GM19035 (cell line): ENCODE results near the gene LY6G6C.
"Not testable (repeated sequence)": the region's sequence is repeated elsewhere in the genome, so short reads cannot be mapped to it uniquely, and the experiment has no call there.

Experiments used
- ATAC-seq: cut with Tn5 transposase; IDR thresholded peaks from one replicate; pipeline ENCODE4 v1.9.1; 2021; ENCODE audit not compliant: unreplicated experiment

Gene LY6G6C

GRCh38 chr6:31709157-31709556 lies 12.4 kb downstream of the LY6G6C start:
- ATAC-seq = not testable (repeated sequence)

GRCh38 chr6:31708224-31708623 lies 13.3 kb downstream of the LY6G6C start:
- no peak for ATAC-seq

- no peak for ATAC-seq
Observed at GRCh38 chr6:31707701-31708100, 13.8 kb downstream of the LY6G6C start.

GRCh38 chr6:31706599-31706998 lies 14.9 kb downstream of the LY6G6C start, which contains the start of gene LY6G6F:
Gene LY6G6F (plus strand): TSS chr6:31706866. CDS start chr6:31706907, 41 bp downstream.
- ATAC-seq = no peak

GRCh38 chr6:31705931-31706330 lies 15.6 kb downstream of the LY6G6C start:
- no peak for ATAC-seq

- peak; percentile 88 for ATAC-seq
Observed at GRCh38 chr6:31702819-31703716, 18.5 kb downstream of the LY6G6C start, which contains the start of gene ABHD16A. Gene ABHD16A (minus strand): TSS chr6:31703324. CDS start chr6:31703281, 43 bp downstream.

GRCh38 chr6:31702405-31702818 lies 19.1 kb downstream of the LY6G6C start:
- ATAC-seq = no peak

GRCh38 chr6:31701666-31702404 lies 19.7 kb downstream of the LY6G6C start:
- ATAC-seq = no peak

GRCh38 chr6:31700740-31701401 lies 20.7 kb downstream of the LY6G6C start:
- ATAC-seq = no peak

GRCh38 chr6:31697555-31697954 lies 24.0 kb downstream of the LY6G6C start:
- no peak for ATAC-seq

- ATAC-seq = no peak
Observed at GRCh38 chr6:31693535-31693934, 28.0 kb downstream of the LY6G6C start.

GRCh38 chr6:31692886-31693285 lies 28.7 kb downstream of the LY6G6C start:
- ATAC-seq = no peak

GRCh38 chr6:31692353-31692752 lies 29.2 kb downstream of the LY6G6C start:
- no peak for ATAC-seq

GRCh38 chr6:31691564-31692108 lies 29.9 kb downstream of the LY6G6C start:
- ATAC-seq = no peak

GRCh38 chr6:31691078-31691463 lies 30.5 kb downstream of the LY6G6C start:
- ATAC-seq = no peak

- no peak for ATAC-seq
Observed at GRCh38 chr6:31690231-31691077, 31.1 kb downstream of the LY6G6C start.

- no peak for ATAC-seq
Observed at GRCh38 chr6:31689249-31690110, 32.1 kb downstream of the LY6G6C start.

GRCh38 chr6:31687860-31688693 lies 33.5 kb downstream of the LY6G6C start:
- ATAC-seq = no peak
